Testis (tissue), 3 donors: Measurements from ENCODE around the gene AMBP. TPM values are rescaled to one million over a fixed set of nuclear protein-coding genes. Genes with fewer than 3 reads are reported as not detected.

ENCODE experiments used
- DNase-seq: peaks from one replicate; pipeline ENCODE4 v3.0.0-alpha.2; 2019
- H3K27ac ChIP-seq, 2 donors: fragments of 200-600 bp; sonication (generic); one replicate each; pipeline ENCODE4 v1.5.1; 2019
- H3K27me3 ChIP-seq: fragments of 200-600 bp; sonication (generic); one replicate; pipeline ENCODE4 v1.5.1; 2019
- H3K36me3 ChIP-seq: fragments of 200-600 bp; sonication (generic); one replicate; pipeline ENCODE4 v1.5.1; 2017; ENCODE audit warnings: low read depth; ENCODE audit errors: missing control alignments
- H3K4me1 ChIP-seq: fragments of 200-600 bp; sonication (generic); one replicate; pipeline ENCODE4 v1.5.1; 2019
- H3K4me3 ChIP-seq, 2 donors: fragments of 200-600 bp; sonication (generic); one replicate each; pipeline ENCODE4 v1.5.1; 2017 to 2019
- H3K9me3 ChIP-seq: fragments of 200-600 bp; sonication (generic); one replicate; pipeline ENCODE4 v1.5.1; 2017
- CTCF ChIP-seq, 3 experiments: fragments of 450-650 bp in 2 of 3; fragments of 200-600 bp in 1 of 3; sonication (generic) in 1 of 3; IDR thresholded peaks; one replicate each; pipeline ENCODE4 v1.5.1; 2016 to 2019; ENCODE audit warnings: antibody characterized with exemption in 3 of 3, mild to moderate bottlenecking in 2 of 3, moderate library complexity in 1 of 3
- POLR2A ChIP-seq: fragments of 450-650 bp; IDR thresholded peaks from one replicate; pipeline ENCODE4 v1.6.1; 2017; ENCODE audit warnings: antibody characterized with exemption, mild to moderate bottlenecking, moderate library complexity
- WGBS, 2 donors: methylation state at CpG; one replicate each; pipeline ENCODE4 v1.1.5; 2018; 5-methylcytosine and 5-hydroxymethylcytosine counted together
- intact Hi-C: fragments of 100-400 bp; cut with DNase I; formaldehyde crosslinking; loops from one replicate; pipeline ENCODE4 v1.15.1; 2023; ENCODE audit warnings: low total_unique reads
- polyA plus RNA-seq: library from polyadenylated mRNA; stranded (reverse); fragments of 350-450 nt; fragmentation: Illumina TruSeq; extraction: RNeasy Lipid Tissue Mini Kit (QIAGEN cat#74804); gene quantifications from one replicate; pipeline ENCODE4 v1.2.3, GENCODE V29; 2014; ENCODE audit warnings: low read depth, low replicate concordance; ENCODE audit not compliant: insufficient read depth
- total RNA-seq, 2 donors: library from RNA; depleted of rRNA; stranded (reverse); fragments of >200 nt; gene quantifications; one replicate each; pipeline ENCODE4 v1.2.3, GENCODE V29; 2016

AMBP gene
- total and polyA plus RNA-seq, 3 donors from 2014 or later, result 0.47 to 0.88 (median 0.68) TPM

DNA sequence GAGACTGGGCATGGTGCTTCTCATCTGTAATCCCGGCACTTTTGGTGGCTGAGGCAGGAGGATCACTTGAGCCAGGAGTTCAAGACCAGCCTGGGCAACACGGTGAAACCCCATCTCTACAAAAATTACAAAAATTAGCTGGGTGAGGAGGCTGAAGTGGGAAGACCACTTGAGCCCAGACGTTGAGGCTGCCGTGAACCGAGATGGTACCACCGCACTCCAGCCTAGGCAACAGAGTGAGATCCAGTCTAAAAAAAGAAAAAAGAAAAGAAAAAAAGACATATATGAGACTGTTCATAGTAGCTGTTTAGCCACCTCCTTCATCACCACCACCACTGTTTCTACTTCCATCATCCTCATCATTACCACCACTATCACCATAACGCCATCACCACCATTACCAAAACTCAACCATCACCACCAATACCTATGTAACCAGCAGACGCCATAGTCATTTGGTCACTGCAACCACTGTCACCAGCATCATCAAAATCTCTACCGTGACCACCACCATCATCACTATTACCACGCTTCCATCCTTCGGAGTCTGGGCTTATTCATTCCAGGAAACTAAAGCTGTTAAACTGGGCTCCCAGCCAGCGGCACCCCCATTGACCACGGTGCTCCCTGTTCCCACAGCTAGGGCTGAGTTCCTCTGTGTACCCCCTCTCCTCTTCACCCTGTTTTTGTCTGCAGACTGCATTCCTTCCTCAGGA is 29.3 kb upstream of the AMBP start:
- DNase-seq, result no peak
- H3K4me3 ChIP-seq, result no peak overlapping the region
- intact Hi-C loops, result no loop called here
- no peak overlapping the region for H3K27ac ChIP-seq
- TF ChIP-seq CTCF (IDR thresholded peaks at IDR 0.05) (no peak), POLR2A (no peak)
- WGBS, 2 donors, result 70 to 83% methylated on average over 13 of the region's 13 CpGs
- no peaks in the 10 kb centered on the region for H3K36me3 ChIP-seq
- H3K27me3 ChIP-seq, result no peaks in the 10 kb centered on the region
- H3K4me1 ChIP-seq, result peaks cover 1% of the 10 kb centered on the region
- H3K9me3 ChIP-seq, result no peaks in the 10 kb centered on the region

DNA sequence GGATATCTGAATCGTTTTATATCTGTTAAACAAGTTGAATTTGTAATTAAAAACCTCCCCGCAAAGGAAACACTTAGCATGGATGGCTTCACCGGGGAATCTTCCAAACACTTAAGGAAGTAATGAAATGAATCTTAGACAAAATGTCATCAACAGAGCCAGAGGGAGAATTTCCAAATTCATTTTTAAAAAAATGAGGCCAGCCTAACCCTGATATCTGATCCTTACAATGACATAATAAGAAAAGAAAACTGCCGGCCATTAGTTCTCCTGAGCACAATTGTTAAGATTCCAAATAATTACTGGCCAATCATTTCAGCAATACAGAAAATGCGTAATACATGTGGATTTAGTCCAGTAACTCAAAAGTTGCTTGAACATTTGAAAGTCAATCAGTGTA is 27.1 kb upstream of the AMBP start:
- TF ChIP-seq CTCF (IDR thresholded peaks at IDR 0.05) (no peak), POLR2A (no peak)
- no peaks in the 10 kb centered on the region for H3K9me3 ChIP-seq
- H3K4me1 ChIP-seq, result no peaks in the 10 kb centered on the region
- no peaks in the 10 kb centered on the region for H3K27me3 ChIP-seq
- no peaks in the 10 kb centered on the region for H3K36me3 ChIP-seq
- intact Hi-C loops, result no loop called here
- 74 to 75% methylated on average over 5 of the region's 5 CpGs for WGBS, 2 donors
- H3K4me3 ChIP-seq, result no peak overlapping the region
- DNase-seq, result no peak
- no peak overlapping the region for H3K27ac ChIP-seq

DNA sequence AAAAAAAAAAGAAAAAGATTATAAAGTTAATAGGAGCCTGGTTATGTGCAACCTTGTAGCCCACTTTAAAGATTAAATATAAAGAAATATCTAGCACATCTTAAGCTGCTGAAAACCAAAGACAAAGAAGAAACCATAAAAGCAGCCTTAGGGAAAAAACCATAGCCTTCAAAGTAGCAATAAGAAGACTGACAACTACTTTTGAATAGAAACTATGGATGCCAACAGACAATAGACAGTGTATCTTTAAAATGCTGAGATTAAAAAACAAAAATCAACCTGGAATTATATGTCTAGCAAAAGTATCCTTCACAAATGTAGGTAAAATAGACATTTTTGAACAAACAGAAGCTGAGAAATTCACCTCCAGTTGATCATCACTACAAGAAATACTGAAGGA is 24.4 kb upstream of the AMBP start:
- Histone ChIP-seq H3K27me3 (no peaks in the 10 kb centered on the region), H3K4me1 (no peaks in the 10 kb centered on the region), H3K4me3 (no peak overlapping the region), H3K27ac (no peak overlapping the region), H3K36me3 (no peaks in the 10 kb centered on the region), H3K9me3 (no peaks in the 10 kb centered on the region)
- DNase-seq, result no peak
- TF ChIP-seq CTCF (IDR thresholded peaks at IDR 0.05) (no peak), POLR2A (no peak)
- intact Hi-C loops, result no loop called here

- no peak for DNase-seq
- H3K4me1 ChIP-seq, result no peaks in the 10 kb centered on the region
- no peak overlapping the region for H3K4me3 ChIP-seq
- no peaks in the 10 kb centered on the region for H3K27me3 ChIP-seq
- no peaks in the 10 kb centered on the region for H3K9me3 ChIP-seq
- TF ChIP-seq POLR2A (no peak), CTCF (IDR thresholded peaks at IDR 0.05) (no peak)
- no peaks in the 10 kb centered on the region for H3K36me3 ChIP-seq
- H3K27ac ChIP-seq, result no peak overlapping the region
- WGBS, 2 donors, result 62 to 92% methylated on average over 1 of the region's 1 CpG
- intact Hi-C loops, result no loop called here
These were observed 22.4 kb upstream of the AMBP start for GRCh38 chr9:114100536-114100935.

GRCh38 chr9:114099669-114100270 is 21.7 kb upstream of the AMBP start:
- H3K36me3 ChIP-seq, result no peaks in the 10 kb centered on the region
- 67 to 75% methylated on average over 1 to 2 of the region's 2 CpGs for WGBS, 2 donors
- H3K27ac ChIP-seq, result no peak overlapping the region
- no peak for DNase-seq
- H3K9me3 ChIP-seq, result no peaks in the 10 kb centered on the region
- no peak for TF ChIP-seq CTCF (IDR thresholded peaks at IDR 0.05)
- TF ChIP-seq POLR2A, result no peak
- H3K4me1 ChIP-seq, result no peaks in the 10 kb centered on the region
- no peak overlapping the region for H3K4me3 ChIP-seq
- H3K27me3 ChIP-seq, result no peaks in the 10 kb centered on the region
- intact Hi-C loops, result no loop called here
